Psoas muscle (tissue), 8 donors: ENCODE results near the gene KCNMA1. TPM values are rescaled to one million over a fixed set of nuclear protein-coding genes. Genes with fewer than 3 reads are reported as not detected.

Experiments
- ATAC-seq, 4 donors: fragments of 200-7000 bp; cut with Tn5 transposase; one replicate each; pipeline ENCODE4 v1.9.1; 2020; ENCODE audit warnings: moderate library complexity in 3 of 4, mild to moderate bottlenecking in 2 of 4
- DNase-seq, 2 donors: peaks; one replicate each; pipeline ENCODE4 v3.0.0-alpha.2; 2020
- H3K27ac ChIP-seq: fragments of 200-600 bp; one replicate; pipeline ENCODE4 v1.8.0; 2022
- H3K27me3 ChIP-seq, 3 donors: fragments of 200-600 bp in 1 of 3; one replicate each; pipeline versions ENCODE4 v1.6.1 to v1.8.0; 2013 to 2022; ENCODE audit warnings: low read length in 2 of 3, mild to moderate bottlenecking in 2 of 3, moderate library complexity in 1 of 3; ENCODE audit not compliant: insufficient read depth in 3 of 3
- H3K36me3 ChIP-seq, 2 donors: fragments of 200-600 bp in 1 of 2; one replicate each; pipeline versions ENCODE4 v1.6.1 to v1.8.0; 2013 to 2022; ENCODE audit warnings: low read depth in 1 of 2, mild to moderate bottlenecking in 1 of 2, moderate library complexity in 1 of 2; ENCODE audit not compliant: insufficient read depth in 1 of 2
- H3K4me1 ChIP-seq: fragments of 200-600 bp; one replicate; pipeline ENCODE4 v1.8.0; 2022
- H3K4me3 ChIP-seq: fragments of 200-600 bp; one replicate; pipeline ENCODE4 v1.8.0; 2022; ENCODE audit warnings: mild to moderate bottlenecking
- H3K9me3 ChIP-seq: fragments of 200-600 bp; one replicate; pipeline ENCODE4 v1.8.0; 2022
- WGBS, 3 donors: extraction: QIAGEN DNeasy Blood & Tissue Kit; methylation state at CpG; one replicate each; pipeline versions ENCODE4 v1.1.6 to v1.1.7; 2013; 5-methylcytosine and 5-hydroxymethylcytosine counted together
- intact Hi-C, 2 donors: fragments of 100-400 bp; cut with DNase I; formaldehyde crosslinking; loops; one replicate each; pipeline versions ENCODE4 v1.11.0 to v1.14.2; 2022
- polyA plus RNA-seq, 3 donors: library from polyadenylated mRNA; stranded (reverse); fragments of 200-250 nt; gene quantifications; one replicate each; pipeline ENCODE4 v1.2.3, GENCODE V29; 2013
- total RNA-seq, 4 donors: library from RNA; stranded (reverse); fragmentation: NEBNext Ultra II Directional in 2 of 4; extraction: Animal tissue kit (Norgen Biotek cat#: 25700) in 2 of 4; gene quantifications; one replicate each; pipeline versions ENCODE4 v1.2.1 to v1.2.4, GENCODE V29; 2021 to 2023
- TF ChIP-seq, protein P1 (sequence below): fragments of 200-600 bp; IDR thresholded peaks from one replicate; pipeline ENCODE4 v1.8.0; 2022; ENCODE audit warnings: antibody characterized with exemption
- donor health status: healthy with polysubstance abuse.
- donor health status: DM: no; HTN: no; CAD: no; lungs with moderate emphysema.
- donor health status: Bipolar disorder and iron deficiency.
- donor health status: healthy.
- donor health status: DM: yes; HTN: yes; CAD: no.
- donor health status: DM: no; HTN: no; CAD: no.
- donor health status: DM: no; HTN: no; CAD: no.
- donor health status: DM: yes; HTN: yes; CAD: no.

The KCNMA1 gene
- total and polyA plus RNA-seq, 7 donors = 7.9 to 53.0 (median 41.9) TPM

DNA sequence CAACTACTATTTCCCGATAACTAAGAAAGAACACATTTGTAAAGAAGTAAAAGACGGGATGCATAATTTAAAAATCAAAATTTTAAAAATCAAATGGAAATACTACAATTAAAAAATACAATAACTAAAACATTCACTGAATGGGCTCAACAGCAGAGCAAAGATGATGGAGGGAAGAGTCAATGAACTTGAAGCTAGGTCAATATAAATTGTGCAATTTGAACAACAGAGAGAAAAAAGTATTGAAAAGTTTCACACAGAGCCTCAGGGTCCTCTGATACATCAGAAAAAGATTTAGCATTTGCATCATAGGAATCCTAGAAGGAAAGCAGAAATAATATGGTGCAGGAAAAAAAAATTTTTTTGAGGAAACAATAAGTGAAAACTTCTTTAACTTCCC is 581.0 kb downstream of the KCNMA1 start:
- DNase-seq (no peak), ATAC-seq (no peak)
- Histone ChIP-seq H3K4me1 (no peaks in the 10 kb centered on the region), H3K4me3 (no peak overlapping the region), H3K27ac (no peak overlapping the region), H3K9me3 (no peaks in the 10 kb centered on the region), H3K36me3 (no peaks in the 10 kb centered on the region), H3K27me3 (no peaks in the 10 kb centered on the region)
- TF ChIP-seq, protein P1, sequence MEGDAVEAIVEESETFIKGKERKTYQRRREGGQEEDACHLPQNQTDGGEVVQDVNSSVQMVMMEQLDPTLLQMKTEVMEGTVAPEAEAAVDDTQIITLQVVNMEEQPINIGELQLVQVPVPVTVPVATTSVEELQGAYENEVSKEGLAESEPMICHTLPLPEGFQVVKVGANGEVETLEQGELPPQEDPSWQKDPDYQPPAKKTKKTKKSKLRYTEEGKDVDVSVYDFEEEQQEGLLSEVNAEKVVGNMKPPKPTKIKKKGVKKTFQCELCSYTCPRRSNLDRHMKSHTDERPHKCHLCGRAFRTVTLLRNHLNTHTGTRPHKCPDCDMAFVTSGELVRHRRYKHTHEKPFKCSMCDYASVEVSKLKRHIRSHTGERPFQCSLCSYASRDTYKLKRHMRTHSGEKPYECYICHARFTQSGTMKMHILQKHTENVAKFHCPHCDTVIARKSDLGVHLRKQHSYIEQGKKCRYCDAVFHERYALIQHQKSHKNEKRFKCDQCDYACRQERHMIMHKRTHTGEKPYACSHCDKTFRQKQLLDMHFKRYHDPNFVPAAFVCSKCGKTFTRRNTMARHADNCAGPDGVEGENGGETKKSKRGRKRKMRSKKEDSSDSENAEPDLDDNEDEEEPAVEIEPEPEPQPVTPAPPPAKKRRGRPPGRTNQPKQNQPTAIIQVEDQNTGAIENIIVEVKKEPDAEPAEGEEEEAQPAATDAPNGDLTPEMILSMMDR = no peak
- intact Hi-C loops = no loop called here
- WGBS, 3 donors = 96 to 97% (median 96%) methylated on average over 2 of the region's 2 CpGs

- no peak overlapping the region for H3K27ac ChIP-seq
- 87 to 94% (median 90%) methylated on average over 2 of the region's 2 CpGs for WGBS, 3 donors
- no peaks in the 10 kb centered on the region for H3K9me3 ChIP-seq
- no peaks in the 10 kb centered on the region for H3K4me1 ChIP-seq
- DNase-seq (no peak), ATAC-seq (no peak)
- TF ChIP-seq, protein P1 = no peak
- no peaks in the 10 kb centered on the region for H3K36me3 ChIP-seq
- H3K4me3 ChIP-seq = no peak overlapping the region
- no peaks in the 10 kb centered on the region for H3K27me3 ChIP-seq
- intact Hi-C loops = no loop called here
Observed at GRCh38 chr10:77052593-77052992, 585.0 kb downstream of the KCNMA1 start.

DNA sequence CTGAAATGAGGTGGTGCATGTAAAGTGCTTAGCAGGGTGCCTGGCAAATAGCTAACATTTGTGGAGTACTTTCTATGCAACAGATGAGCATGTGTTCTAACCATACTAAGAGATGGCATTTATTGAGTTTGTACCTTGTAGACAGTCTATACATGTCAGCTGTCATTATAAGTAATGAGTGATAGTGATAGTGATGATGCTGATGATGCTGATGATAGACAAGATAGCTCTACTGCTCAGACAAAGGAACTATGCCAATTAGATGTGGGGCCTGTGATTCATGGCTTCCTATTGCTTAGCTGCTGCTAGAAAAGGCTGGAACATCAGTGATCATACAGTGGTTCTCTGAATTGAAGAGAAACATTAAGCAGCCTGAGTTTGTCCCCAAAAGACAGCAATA is 585.8 kb downstream of the KCNMA1 start:
- intact Hi-C loops = no loop called here
- H3K4me3 ChIP-seq = no peak overlapping the region
- ATAC-seq = no peak
- no peaks in the 10 kb centered on the region for H3K9me3 ChIP-seq
- TF ChIP-seq, protein P1 = no peak
- H3K27ac ChIP-seq = no peak overlapping the region
- no peaks in the 10 kb centered on the region for H3K27me3 ChIP-seq
- no peak for DNase-seq
- H3K4me1 ChIP-seq = no peaks in the 10 kb centered on the region
- no peaks in the 10 kb centered on the region for H3K36me3 ChIP-seq

DNA sequence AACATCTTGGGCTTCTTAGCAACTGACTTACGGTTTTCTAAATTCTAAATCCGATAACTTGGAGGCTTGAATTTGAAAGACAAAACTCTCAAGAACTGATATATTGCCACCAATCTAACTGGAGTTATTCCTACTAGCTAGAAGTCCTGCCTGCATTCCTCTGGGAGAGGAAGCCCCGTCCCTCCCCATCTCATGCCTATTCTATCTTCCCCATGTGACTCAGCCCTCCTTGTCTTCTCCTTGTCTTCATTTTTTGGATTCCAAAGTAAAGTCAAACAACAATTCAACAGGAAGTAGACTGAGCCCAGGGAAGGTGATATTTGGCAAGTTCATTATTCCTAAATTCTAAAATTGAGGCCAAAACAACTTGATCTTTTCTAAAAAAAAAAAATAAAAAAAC is 587.7 kb downstream of the KCNMA1 start:
- TF ChIP-seq, protein P1 = no peak
- no peak overlapping the region for H3K4me3 ChIP-seq
- ATAC-seq = no peak
- H3K27me3 ChIP-seq = no peaks in the 10 kb centered on the region
- no peaks in the 10 kb centered on the region for H3K36me3 ChIP-seq
- 81 to 85% (median 81%) methylated on average over 3 of the region's 3 CpGs for WGBS, 3 donors
- intact Hi-C loops = no loop called here
- DNase-seq = no peak
- H3K9me3 ChIP-seq = no peaks in the 10 kb centered on the region
- H3K4me1 ChIP-seq = no peaks in the 10 kb centered on the region
- H3K27ac ChIP-seq = no peak overlapping the region

- DNase-seq (no peak), ATAC-seq (no peak)
- Histone ChIP-seq H3K36me3 (no peaks in the 10 kb centered on the region), H3K9me3 (no peaks in the 10 kb centered on the region), H3K4me1 (no peaks in the 10 kb centered on the region), H3K27me3 (no peaks in the 10 kb centered on the region), H3K27ac (no peak overlapping the region), H3K4me3 (no peak overlapping the region)
- TF ChIP-seq, protein P1 = no peak
- 82 to 93% (median 86%) methylated on average over 3 of the region's 3 CpGs for WGBS, 3 donors
- intact Hi-C loops = no loop called here
Observed at GRCh38 chr10:77049146-77049545, 588.5 kb downstream of the KCNMA1 start.
